ENCODE measurements around the gene SKAP2. TPM values are rescaled to one million over a fixed set of nuclear protein-coding genes. Genes with fewer than 3 reads are reported as not detected.

The SKAP2 gene
- total and polyA plus RNA-seq, 2 donors (not counting 1 experiment from before 2014, with no cell fraction given) = 17.5 to 25.9 TPM

DNA sequence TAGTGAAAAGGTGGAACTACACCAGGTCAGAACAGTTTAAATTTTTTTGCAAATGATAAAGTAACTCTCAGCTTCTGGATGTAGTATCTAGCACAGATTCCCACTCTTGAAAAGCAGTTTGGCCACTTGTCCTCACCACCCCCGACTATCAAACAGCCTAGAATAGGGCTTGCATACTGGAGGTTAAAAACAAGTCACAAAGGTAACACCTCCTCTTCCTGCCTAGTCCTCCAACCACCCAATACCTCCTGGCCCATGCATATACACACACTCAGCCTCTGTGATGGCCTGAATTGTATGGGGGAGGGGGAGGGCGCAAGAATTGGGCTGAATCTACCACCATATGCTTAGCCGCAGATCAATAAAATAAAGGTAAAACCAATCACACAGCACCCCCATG lies 5.7 kb downstream of the SKAP2 start:
- H2AFZ ChIP-seq (ENCODE audit: low read length) = no peak overlapping the region
- H3K27ac ChIP-seq (ENCODE audit: insufficient read depth, low read length) = peak overlapping the region; percentile 58
- H3K27me3 ChIP-seq (ENCODE audit: control insufficient read depth, insufficient read depth, low read length) = no peaks in the 10 kb centered on the region
- TF ChIP-seq, protein P1, sequence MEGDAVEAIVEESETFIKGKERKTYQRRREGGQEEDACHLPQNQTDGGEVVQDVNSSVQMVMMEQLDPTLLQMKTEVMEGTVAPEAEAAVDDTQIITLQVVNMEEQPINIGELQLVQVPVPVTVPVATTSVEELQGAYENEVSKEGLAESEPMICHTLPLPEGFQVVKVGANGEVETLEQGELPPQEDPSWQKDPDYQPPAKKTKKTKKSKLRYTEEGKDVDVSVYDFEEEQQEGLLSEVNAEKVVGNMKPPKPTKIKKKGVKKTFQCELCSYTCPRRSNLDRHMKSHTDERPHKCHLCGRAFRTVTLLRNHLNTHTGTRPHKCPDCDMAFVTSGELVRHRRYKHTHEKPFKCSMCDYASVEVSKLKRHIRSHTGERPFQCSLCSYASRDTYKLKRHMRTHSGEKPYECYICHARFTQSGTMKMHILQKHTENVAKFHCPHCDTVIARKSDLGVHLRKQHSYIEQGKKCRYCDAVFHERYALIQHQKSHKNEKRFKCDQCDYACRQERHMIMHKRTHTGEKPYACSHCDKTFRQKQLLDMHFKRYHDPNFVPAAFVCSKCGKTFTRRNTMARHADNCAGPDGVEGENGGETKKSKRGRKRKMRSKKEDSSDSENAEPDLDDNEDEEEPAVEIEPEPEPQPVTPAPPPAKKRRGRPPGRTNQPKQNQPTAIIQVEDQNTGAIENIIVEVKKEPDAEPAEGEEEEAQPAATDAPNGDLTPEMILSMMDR (conservative IDR thresholded peaks at IDR 0.05 in 1 of 2, IDR thresholded peaks at IDR 0.05 in 1 of 2; ENCODE audit: low read depth in 1 of 2, low read length in 2 of 2) = no peak
- TF ChIP-seq EZH2 (IDR thresholded peaks at IDR 0.05; ENCODE audit: low read length, missing control alignments) = no peak
- DNase-seq (ENCODE audit: low read depth in 2 of 2) = no peak
- H3K9ac ChIP-seq (ENCODE audit: insufficient read depth, low read length) = no peak overlapping the region
- H3K4me3 ChIP-seq (replicated peaks in 1 of 4; ENCODE audit: control extremely low read depth in 1 of 4, insufficient read depth in 1 of 4, low read depth in 3 of 4, low read length in 4 of 4) = peak overlapping the region in 1 of 4 experiments; percentile 11
- H3K9me3 ChIP-seq (ENCODE audit: control insufficient read depth, insufficient read depth, low read depth, low read length) = no peaks in the 10 kb centered on the region
- peaks cover 8% of the 10 kb centered on the region for H3K4me1 ChIP-seq (ENCODE audit: control insufficient read depth, extremely low read depth, insufficient read depth, low read length)
- H3K36me3 ChIP-seq (ENCODE audit: control insufficient read depth, insufficient read depth, low read length) = no peaks in the 10 kb centered on the region
- no peaks in the 10 kb centered on the region for H4K20me1 ChIP-seq (ENCODE audit: control insufficient read depth, extremely low read depth, insufficient read depth, low read length)
- H3K4me2 ChIP-seq (ENCODE audit: extremely low read depth, insufficient read depth, low read length) = peak overlapping the region; percentile 36
- H3K79me2 ChIP-seq (ENCODE audit: control insufficient read depth, insufficient read depth, low read length) = peaks cover 73% of the 10 kb centered on the region

DNA sequence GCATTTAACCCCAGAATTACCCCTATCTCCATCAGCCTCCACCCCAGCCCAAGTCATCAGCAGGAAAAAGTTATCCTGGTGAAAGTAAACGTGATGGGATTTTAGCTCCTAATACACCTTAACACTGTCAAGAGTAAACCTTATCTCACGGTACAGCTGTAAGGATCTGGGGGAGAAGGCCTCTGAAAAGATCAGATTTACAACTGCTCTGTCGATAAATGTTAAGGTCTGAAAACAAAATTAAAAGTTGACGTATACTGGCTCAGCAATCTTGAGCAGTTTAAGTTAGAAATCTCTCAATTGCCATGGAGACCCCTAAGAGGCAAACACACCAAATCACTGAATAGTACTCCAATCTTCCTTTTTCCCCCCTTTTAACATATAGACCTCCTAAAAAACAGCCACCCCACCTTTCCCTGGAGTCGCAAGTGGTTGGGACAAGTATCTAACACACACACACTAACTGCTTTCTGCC lies 6.1 kb downstream of the SKAP2 start:
- Histone ChIP-seq H3K9me3 (ENCODE audit: control insufficient read depth, insufficient read depth, low read depth, low read length) (no peaks in the 10 kb centered on the region), H3K27me3 (ENCODE audit: control insufficient read depth, insufficient read depth, low read length) (no peaks in the 10 kb centered on the region), H3K36me3 (ENCODE audit: control insufficient read depth, insufficient read depth, low read length) (no peaks in the 10 kb centered on the region), H3K4me1 (ENCODE audit: control insufficient read depth, extremely low read depth, insufficient read depth, low read length) (peaks cover 8% of the 10 kb centered on the region), H3K9ac (ENCODE audit: insufficient read depth, low read length) (peak overlapping the region; percentile 45), H4K20me1 (ENCODE audit: control insufficient read depth, extremely low read depth, insufficient read depth, low read length) (no peaks in the 10 kb centered on the region), H3K27ac (ENCODE audit: insufficient read depth, low read length) (peak overlapping the region; percentile 58), H3K4me2 (ENCODE audit: extremely low read depth, insufficient read depth, low read length) (peak overlapping the region; percentile 36), H3K79me2 (ENCODE audit: control insufficient read depth, insufficient read depth, low read length) (peaks cover 69% of the 10 kb centered on the region), H3K4me3 (replicated peaks in 1 of 4; ENCODE audit: control extremely low read depth in 1 of 4, insufficient read depth in 1 of 4, low read depth in 3 of 4, low read length in 4 of 4) (peak overlapping the region; percentile 28 to 59 (median 52)), H2AFZ (ENCODE audit: low read length) (peak overlapping the region; percentile 45)
- TF ChIP-seq, protein P1 (conservative IDR thresholded peaks at IDR 0.05 in 1 of 2, IDR thresholded peaks at IDR 0.05 in 1 of 2; ENCODE audit: low read depth in 1 of 2, low read length in 2 of 2) = no peak
- TF ChIP-seq EZH2 (IDR thresholded peaks at IDR 0.05; ENCODE audit: low read length, missing control alignments) = no peak
- no peak for DNase-seq (ENCODE audit: low read depth in 2 of 2)

DNA sequence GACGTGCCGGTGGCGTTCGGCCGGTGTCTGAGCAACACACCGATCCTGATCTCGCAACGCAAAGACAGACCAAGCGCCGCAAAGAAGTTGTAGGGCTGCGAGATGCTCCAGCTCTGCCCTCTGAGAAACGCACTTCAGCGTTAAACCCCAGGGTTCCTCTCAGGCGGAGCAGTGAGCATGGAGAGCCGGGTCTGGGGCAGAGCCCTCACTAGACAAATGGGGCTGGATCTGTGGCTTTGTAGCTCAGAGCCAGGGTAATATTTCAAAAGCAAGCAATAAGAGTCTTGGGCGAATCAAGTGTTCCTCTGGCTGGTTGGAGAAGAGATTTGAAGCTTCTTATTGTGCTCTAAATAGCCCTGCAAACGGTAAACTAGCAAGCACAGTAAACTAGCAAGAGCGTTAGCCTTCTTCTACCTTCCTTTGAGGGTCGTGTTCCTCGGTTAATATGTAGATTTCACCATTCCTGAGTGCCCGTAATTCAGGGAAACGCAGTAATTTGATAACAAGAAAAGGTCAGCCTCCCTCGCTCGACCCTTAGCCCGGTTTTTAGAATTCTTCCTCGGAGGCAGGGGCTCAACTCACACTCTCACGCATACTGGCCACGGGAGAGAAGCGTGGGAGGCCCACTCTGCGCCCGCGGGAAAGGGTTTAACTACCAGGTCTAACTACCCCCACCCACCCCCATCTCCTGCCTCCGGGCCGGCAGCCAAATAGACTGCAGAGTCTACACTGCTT lies 6.7 kb downstream of the SKAP2 start:
- peak overlapping the region; percentile 36 for H3K4me2 ChIP-seq (ENCODE audit: extremely low read depth, insufficient read depth, low read length)
- H4K20me1 ChIP-seq (ENCODE audit: control insufficient read depth, extremely low read depth, insufficient read depth, low read length) = no peaks in the 10 kb centered on the region
- H3K36me3 ChIP-seq (ENCODE audit: control insufficient read depth, insufficient read depth, low read length) = no peaks in the 10 kb centered on the region
- no peak for TF ChIP-seq EZH2 (IDR thresholded peaks at IDR 0.05; ENCODE audit: low read length, missing control alignments)
- TF ChIP-seq, protein P1 (conservative IDR thresholded peaks at IDR 0.05 in 1 of 2, IDR thresholded peaks at IDR 0.05 in 1 of 2; ENCODE audit: low read depth in 1 of 2, low read length in 2 of 2) = no peak
- peak overlapping the region; percentile 28 to 59 (median 52) for H3K4me3 ChIP-seq (replicated peaks in 1 of 4; ENCODE audit: control extremely low read depth in 1 of 4, insufficient read depth in 1 of 4, low read depth in 3 of 4, low read length in 4 of 4)
- peak in 1 of 2 donors; percentile 85 for DNase-seq (ENCODE audit: low read depth in 2 of 2)
- peak overlapping the region; percentile 58 for H3K27ac ChIP-seq (ENCODE audit: insufficient read depth, low read length)
- H3K27me3 ChIP-seq (ENCODE audit: control insufficient read depth, insufficient read depth, low read length) = no peaks in the 10 kb centered on the region
- peak overlapping the region; percentile 27 for H2AFZ ChIP-seq (ENCODE audit: low read length)
- no peaks in the 10 kb centered on the region for H3K9me3 ChIP-seq (ENCODE audit: control insufficient read depth, insufficient read depth, low read depth, low read length)
- H3K9ac ChIP-seq (ENCODE audit: insufficient read depth, low read length) = peak overlapping the region; percentile 62
- peaks cover 65% of the 10 kb centered on the region for H3K79me2 ChIP-seq (ENCODE audit: control insufficient read depth, insufficient read depth, low read length)
- peaks cover 8% of the 10 kb centered on the region for H3K4me1 ChIP-seq (ENCODE audit: control insufficient read depth, extremely low read depth, insufficient read depth, low read length)

Data from fibroblast of lung (primary cell).